IMR-90 (cell line): Measurements from ENCODE around the gene FNBP1L. TPM values are rescaled to one million over a fixed set of nuclear protein-coding genes. Genes with fewer than 3 reads are reported as not detected.

Source experiments
- ATAC-seq: fragments of 200-7000 bp; cut with Tn5 transposase; 2 replicates; pipeline ENCODE4 v1.9.1; 2020; ENCODE audit warnings: low read depth, mild to moderate bottlenecking, moderate library complexity
- BruUV-seq: library from RNA; stranded (reverse); fragments of 400-500 nt; replicated peaks from 2 replicates; lab custom pipeline; 2021; lab: Mats Ljungman, UMichigan
- CTCF ChIA-PET: fragments of 300-600 bp; formaldehyde crosslinking; extraction: SDS; loops from one replicate; lab custom pipeline; 2021; ENCODE audit warnings: antibody characterized with exemption; lab: Yijun Ruan, JAX
- POLR2A ChIA-PET: fragments of 300-600 bp; sonication (Branson Sonifier 250); formaldehyde crosslinking; loops from one replicate; lab custom pipeline; 2022; ENCODE audit warnings: antibody characterized with exemption; ENCODE audit not compliant: unreplicated experiment; lab: Charles Lee
- DNase-seq: peaks from one replicate; pipeline ENCODE4 v3.0.0; 2013
- H2AFZ ChIP-seq: replicated peaks from 2 replicates; pipeline ENCODE3; 2013; ENCODE audit warnings: low read length, mild to moderate bottlenecking; ENCODE audit not compliant: poor library complexity
- H2AK5ac ChIP-seq: 2 replicates; pipeline ENCODE4 v1.6.1; 2013; ENCODE audit warnings: low read depth, low read length, inconsistent platforms
- H2AK9ac ChIP-seq: replicated peaks from 2 replicates; pipeline ENCODE3; 2013; ENCODE audit warnings: mild to moderate bottlenecking, low read depth, low read length, moderate library complexity; ENCODE audit not compliant: poor library complexity
- H2BK120ac ChIP-seq: 2 replicates; pipeline ENCODE4 v1.6.1; 2013; ENCODE audit warnings: low read depth, low read length, inconsistent platforms
- H2BK15ac ChIP-seq: 3 replicates; pipeline ENCODE4 v1.6.1; 2013; ENCODE audit warnings: low read depth, low read length, inconsistent platforms
- H2BK20ac ChIP-seq: 2 replicates; pipeline ENCODE4 v1.6.1; 2013; ENCODE audit warnings: low read depth, mild to moderate bottlenecking, inconsistent platforms, low read length, moderate library complexity
- H2BK5ac ChIP-seq: 2 replicates; pipeline ENCODE4 v1.6.1; 2013; ENCODE audit warnings: mild to moderate bottlenecking, low read depth, low read length, inconsistent platforms; ENCODE audit not compliant: poor library complexity, severe bottlenecking
- H3K14ac ChIP-seq: replicated peaks from 2 replicates; pipeline ENCODE4 v1.6.1; 2013; ENCODE audit warnings: low read depth, low read length, inconsistent platforms
- H3K18ac ChIP-seq: 2 replicates; pipeline ENCODE4 v1.6.1; 2013; ENCODE audit warnings: low read depth, low read length, control low read depth
- H3K23ac ChIP-seq: 2 replicates; pipeline ENCODE4 v1.6.1; 2013; ENCODE audit warnings: low read depth, low read length, inconsistent platforms
- H3K27ac ChIP-seq: 2 replicates; pipeline ENCODE4 v1.5.1; 2013; ENCODE audit warnings: mild to moderate bottlenecking, control low read depth, low read length; ENCODE audit not compliant: insufficient read depth
- H3K27me3 ChIP-seq: 2 replicates; pipeline ENCODE4 v1.6.1; 2013; ENCODE audit warnings: low read length; ENCODE audit not compliant: control insufficient read depth, insufficient read depth
- H3K36me3 ChIP-seq: 2 replicates; pipeline ENCODE4 v1.6.1; 2013; ENCODE audit warnings: low read length, mixed read lengths; ENCODE audit not compliant: control insufficient read depth, insufficient read depth
- H3K4ac ChIP-seq: 2 replicates; pipeline ENCODE4 v1.6.1; 2013; ENCODE audit warnings: low read depth, low read length, inconsistent platforms
- H3K4me1 ChIP-seq: 2 replicates; pipeline ENCODE4 v1.6.1; 2013; ENCODE audit warnings: low read length, mixed read lengths; ENCODE audit not compliant: control insufficient read depth, insufficient read depth
- H3K4me2 ChIP-seq: 2 replicates; pipeline ENCODE4 v1.6.1; 2013; ENCODE audit warnings: low read depth, mild to moderate bottlenecking, control low read depth, low read length, moderate library complexity
- H3K4me3 ChIP-seq: 2 replicates; pipeline ENCODE4 v1.5.1; 2013; ENCODE audit warnings: low read depth, mild to moderate bottlenecking, control low read depth, low read length, moderate library complexity; ENCODE audit not compliant: insufficient read depth
- H3K56ac ChIP-seq: 2 replicates; pipeline ENCODE4 v1.6.1; 2013; ENCODE audit warnings: low read length, inconsistent platforms; ENCODE audit not compliant: insufficient read depth; ENCODE audit errors: extremely low read depth
- H3K79me1 ChIP-seq, 2 experiments: 2 replicates each; pipeline ENCODE4 v1.6.1; 2013; ENCODE audit warnings: low read length in 2 of 2, inconsistent platforms in 1 of 2, low read depth in 1 of 2
- H3K9ac ChIP-seq: 2 replicates; pipeline ENCODE4 v1.6.1; 2013; ENCODE audit warnings: low read depth, low read length, control low read depth
- H3K9me1 ChIP-seq: 2 replicates; pipeline ENCODE4 v1.6.1; 2013; ENCODE audit warnings: low read length, inconsistent platforms; ENCODE audit not compliant: insufficient read depth
- H3K9me3 ChIP-seq: 2 replicates; pipeline ENCODE4 v1.6.1; 2013; ENCODE audit warnings: low read length; ENCODE audit not compliant: control insufficient read depth, insufficient read depth
- H4K20me1 ChIP-seq: 2 replicates; pipeline ENCODE4 v1.6.1; 2013; ENCODE audit warnings: low read length, inconsistent platforms; ENCODE audit not compliant: insufficient read depth
- H4K5ac ChIP-seq: 2 replicates; pipeline ENCODE4 v1.6.1; 2013; ENCODE audit warnings: mild to moderate bottlenecking, low read depth, low read length, control low read depth
- H4K8ac ChIP-seq, 2 experiments: 2 replicates each; pipeline ENCODE4 v1.6.1; 2013; ENCODE audit warnings: low read depth in 2 of 2, low read length in 2 of 2, control low read depth in 1 of 2, inconsistent platforms in 1 of 2
- H4K91ac ChIP-seq: 2 replicates; pipeline ENCODE4 v1.6.1; 2013; ENCODE audit warnings: low read depth, low read length, inconsistent platforms; ENCODE audit not compliant: insufficient read depth
- CEBPB ChIP-seq: IDR thresholded peaks from 2 replicates; pipeline ENCODE4 v1.6.1; 2012; ENCODE audit warnings: low read depth, low read length, improper control_type of control experiment
- CHD1 ChIP-seq: IDR thresholded peaks from 2 replicates; pipeline ENCODE4 v1.6.1; 2012; ENCODE audit warnings: low read depth, low read length, improper control_type of control experiment
- CTCF ChIP-seq: conservative IDR thresholded peaks from 2 replicates; pipeline ENCODE4 v1.5.1; 2012; ENCODE audit warnings: mild to moderate bottlenecking, low read depth, low read length, improper control_type of control experiment
- FOS ChIP-seq: fragments of 150-350 bp; IDR thresholded peaks from 2 replicates; pipeline ENCODE4 v1.6.1; 2016; ENCODE audit warnings: low read depth, low read length
- MAZ ChIP-seq: IDR thresholded peaks from 2 replicates; pipeline ENCODE4 v1.6.1; 2012; ENCODE audit warnings: low read depth, mild to moderate bottlenecking, low read length, improper control_type of control experiment, moderate library complexity, borderline replicate concordance
- MXI1 ChIP-seq: IDR thresholded peaks from 2 replicates; pipeline ENCODE4 v1.6.1; 2012; ENCODE audit warnings: low read depth, mild to moderate bottlenecking, low read length, moderate library complexity, borderline replicate concordance
- NFE2L2 ChIP-seq: fragments of 150-350 bp; IDR thresholded peaks from 2 replicates; pipeline ENCODE4 v1.6.1; 2016; ENCODE audit warnings: low read depth, mild to moderate bottlenecking, low read length
- POLR2A ChIP-seq: IDR thresholded peaks from 2 replicates; pipeline ENCODE4 v1.6.1; 2012; ENCODE audit warnings: mild to moderate bottlenecking, low read depth, low read length
- RAD21 ChIP-seq: IDR thresholded peaks from 2 replicates; pipeline ENCODE4 v1.6.1; 2012; ENCODE audit warnings: low read length, improper control_type of control experiment
- RCOR1 ChIP-seq: IDR thresholded peaks from 2 replicates; pipeline ENCODE4 v1.6.1; 2012; ENCODE audit warnings: mild to moderate bottlenecking, low read length, improper control_type of control experiment; ENCODE audit not compliant: insufficient replicate concordance
- SMC3 ChIP-seq: fragments of 150-350 bp; IDR thresholded peaks from 2 replicates; pipeline ENCODE4 v1.6.1; 2016; ENCODE audit warnings: low read depth, mild to moderate bottlenecking, antibody characterized with exemption, low read length, moderate library complexity
- WGBS, 2 experiments: methylation state at CpG; one replicate each; pipeline versions ENCODE4 v1.1.5 to v1.1.7; 2013; ENCODE audit warnings: missing lambda C conversion rate in 2 of 2; ENCODE audit not compliant: insufficient read length in 1 of 2; ENCODE audit errors: extremely low coverage in 2 of 2; 5-methylcytosine and 5-hydroxymethylcytosine counted together
- dilution Hi-C: fragments of 300-500 bp; cut with HindIII; formaldehyde crosslinking; loops from one replicate; pipeline ENCODE4 v1.14.3; 2018; ENCODE audit warnings: low sequenced_read_pairs; ENCODE audit not compliant: unreplicated experiment
- in situ Hi-C: fragments of 300-500 bp; cut with MboI; formaldehyde crosslinking; loops from 3 replicates; pipeline ENCODE4 v1.14.3; 2019; ENCODE audit warnings: low sequenced_read_pairs, inconsistent platforms, mixed read lengths
- intact Hi-C: fragments of 100-400 bp; cut with micrococcal nuclease; formaldehyde crosslinking; loops from 2 replicates; pipeline ENCODE4 v1.10.0; 2022
- polyA plus RNA-seq, 3 experiments: library from polyadenylated mRNA; depleted of rRNA; stranded (reverse); fragments of >200 nt; gene quantifications; 2 replicates each; pipeline ENCODE4 v1.2.3, GENCODE V29; 2012; ENCODE audit warnings: low replicate concordance in 1 of 3
- total RNA-seq: library from RNA; depleted of rRNA; stranded (reverse); fragments of >200 nt; gene quantifications from 2 replicates; pipeline ENCODE4 v1.2.3, GENCODE V29; 2012
- TF ChIP-seq, protein P1 (sequence below): fragments of 150-350 bp; IDR thresholded peaks from 2 replicates; pipeline ENCODE4 v1.6.1; 2017; ENCODE audit warnings: mild to moderate bottlenecking, antibody characterized with exemption, low read length, low read depth
- TF ChIP-seq, protein P2 (sequence below): fragments of 150-350 bp; IDR thresholded peaks from 2 replicates; pipeline ENCODE4 v1.6.1; 2016; ENCODE audit warnings: low read depth, mild to moderate bottlenecking, low read length, moderate library complexity, borderline replicate concordance

Gene FNBP1L
- total and polyA plus RNA-seq, 2 of the 4 experiments (the other 2 are of a cell fraction): 9.3 to 15.2 TPM

- in situ Hi-C loops: no loop called here
- Histone ChIP-seq H3K36me3 (no peaks in the 10 kb centered on the region), H4K91ac (no peak overlapping the region)
Observed at GRCh38 chr1:93419344-93419743, 28.6 kb upstream of the FNBP1L start.

More at GRCh38 chr1:93419344-93419743, 28.6 kb upstream of the FNBP1L start:
- Histone ChIP-seq H4K8ac (no peak overlapping the region), H4K5ac (no peak overlapping the region), H3K27me3 (no peaks in the 10 kb centered on the region), H2AK5ac (no peak overlapping the region), H3K4ac (no peak overlapping the region), H3K9me1 (no peaks in the 10 kb centered on the region), H2AFZ (no peak overlapping the region), H3K4me3 (no peak overlapping the region), H3K18ac (no peak overlapping the region), H3K4me1 (no peaks in the 10 kb centered on the region), H2BK20ac (no peak overlapping the region), H3K4me2 (no peak overlapping the region), H3K27ac (no peak overlapping the region), H2BK120ac (no peak overlapping the region), H3K23ac (no peak overlapping the region), H3K9ac (no peak overlapping the region), H3K9me3 (no peaks in the 10 kb centered on the region), H3K79me1 (no peaks in the 10 kb centered on the region), H3K14ac (no peak overlapping the region), H3K56ac (no peak overlapping the region), H2AK9ac (no peak overlapping the region), H2BK5ac (no peak overlapping the region), H2BK15ac (no peak overlapping the region), H4K20me1 (no peaks in the 10 kb centered on the region)
- ATAC-seq (no peak), DNase-seq (no peak)
- TF ChIP-seq CEBPB: no peak
- no peak for TF ChIP-seq NFE2L2
- TF ChIP-seq, protein P1, sequence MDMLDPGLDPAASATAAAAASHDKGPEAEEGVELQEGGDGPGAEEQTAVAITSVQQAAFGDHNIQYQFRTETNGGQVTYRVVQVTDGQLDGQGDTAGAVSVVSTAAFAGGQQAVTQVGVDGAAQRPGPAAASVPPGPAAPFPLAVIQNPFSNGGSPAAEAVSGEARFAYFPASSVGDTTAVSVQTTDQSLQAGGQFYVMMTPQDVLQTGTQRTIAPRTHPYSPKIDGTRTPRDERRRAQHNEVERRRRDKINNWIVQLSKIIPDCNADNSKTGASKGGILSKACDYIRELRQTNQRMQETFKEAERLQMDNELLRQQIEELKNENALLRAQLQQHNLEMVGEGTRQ: no peak
- TF ChIP-seq SMC3: no peak
- TF ChIP-seq FOS: no peak
- TF ChIP-seq CHD1: no peak
- TF ChIP-seq RAD21: no peak
- no peak for TF ChIP-seq POLR2A
- TF ChIP-seq, protein P2, sequence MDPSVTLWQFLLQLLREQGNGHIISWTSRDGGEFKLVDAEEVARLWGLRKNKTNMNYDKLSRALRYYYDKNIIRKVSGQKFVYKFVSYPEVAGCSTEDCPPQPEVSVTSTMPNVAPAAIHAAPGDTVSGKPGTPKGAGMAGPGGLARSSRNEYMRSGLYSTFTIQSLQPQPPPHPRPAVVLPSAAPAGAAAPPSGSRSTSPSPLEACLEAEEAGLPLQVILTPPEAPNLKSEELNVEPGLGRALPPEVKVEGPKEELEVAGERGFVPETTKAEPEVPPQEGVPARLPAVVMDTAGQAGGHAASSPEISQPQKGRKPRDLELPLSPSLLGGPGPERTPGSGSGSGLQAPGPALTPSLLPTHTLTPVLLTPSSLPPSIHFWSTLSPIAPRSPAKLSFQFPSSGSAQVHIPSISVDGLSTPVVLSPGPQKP: no peak
- no peak for TF ChIP-seq RCOR1
- no peak for TF ChIP-seq MAZ
- no peak for TF ChIP-seq CTCF
- no peak for TF ChIP-seq MXI1
- 76% methylated on average over 2 of the region's 2 CpGs; no CpG with 5 or more reads in 1 of the 2 experiments for WGBS, 2 experiments
- ChIA-PET CTCF (no interaction called here), POLR2A (no interaction called here)
- no TSS peak for BruUV-seq
- dilution Hi-C loops (no loop called here), intact Hi-C loops (no loop called here)
